ENCODE measurements around the gene ENO1. TPM values are rescaled to one million over a fixed set of nuclear protein-coding genes. Genes with fewer than 3 reads are reported as not detected.

The ENO1 gene
- polyA plus RNA-seq, 2 donors: 403 to 1,101 TPM

DNA sequence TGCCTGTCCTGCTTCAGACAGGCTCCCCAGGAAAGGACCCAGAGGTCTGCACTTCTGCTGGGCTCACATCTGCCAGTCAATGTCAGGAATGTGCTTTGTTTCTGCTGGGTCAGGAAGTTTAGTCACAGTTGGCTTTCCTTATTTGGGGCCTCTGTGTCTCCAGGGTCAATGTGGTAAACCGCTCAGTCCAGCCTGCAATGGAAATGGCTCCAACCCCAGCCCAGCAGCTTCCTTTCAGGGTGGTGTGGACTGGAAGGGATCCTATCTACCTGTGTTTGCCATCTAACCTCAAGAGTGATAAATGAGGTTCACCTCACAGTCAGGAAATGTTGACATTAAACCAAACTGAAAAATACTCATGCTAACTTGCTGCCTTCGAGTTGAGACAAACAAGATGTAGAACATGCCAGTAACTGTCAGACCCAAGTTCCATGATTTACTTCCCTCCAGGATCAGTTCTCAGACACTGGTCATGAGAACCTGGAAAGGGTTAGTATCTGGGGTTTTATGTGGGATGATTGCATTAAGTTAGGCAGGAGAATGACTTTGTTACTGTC is 20.3 kb downstream of the ENO1 start:
- Histone ChIP-seq H3K9me3 (ENCODE audit: control insufficient read depth in 2 of 2, insufficient read depth in 1 of 2, low read depth in 1 of 2, low read length in 1 of 2) (no peaks in the 10 kb centered on the region), H3K27ac (ENCODE audit: low read depth in 2 of 2, low read length in 1 of 2) (no peak overlapping the region), H3K36me3 (ENCODE audit: control insufficient read depth in 2 of 2, insufficient read depth in 2 of 2, low read length in 1 of 2) (peaks cover 21 to 43% of the 10 kb centered on the region in 2 donors), H3K4me1 (ENCODE audit: control insufficient read depth in 2 of 2, insufficient read depth in 2 of 2, low read length in 1 of 2) (peaks cover 2 to 5% of the 10 kb centered on the region in 2 donors), H3K27me3 (ENCODE audit: control insufficient read depth in 1 of 2, insufficient read depth in 2 of 2, low read length in 2 of 2) (no peaks in the 10 kb centered on the region), H3K4me3 (ENCODE audit: low read depth in 1 of 2, low read length in 2 of 2) (no peak overlapping the region)
- 31 to 34% methylated on average over 2 of the region's 2 CpGs for WGBS, 2 donors

DNA sequence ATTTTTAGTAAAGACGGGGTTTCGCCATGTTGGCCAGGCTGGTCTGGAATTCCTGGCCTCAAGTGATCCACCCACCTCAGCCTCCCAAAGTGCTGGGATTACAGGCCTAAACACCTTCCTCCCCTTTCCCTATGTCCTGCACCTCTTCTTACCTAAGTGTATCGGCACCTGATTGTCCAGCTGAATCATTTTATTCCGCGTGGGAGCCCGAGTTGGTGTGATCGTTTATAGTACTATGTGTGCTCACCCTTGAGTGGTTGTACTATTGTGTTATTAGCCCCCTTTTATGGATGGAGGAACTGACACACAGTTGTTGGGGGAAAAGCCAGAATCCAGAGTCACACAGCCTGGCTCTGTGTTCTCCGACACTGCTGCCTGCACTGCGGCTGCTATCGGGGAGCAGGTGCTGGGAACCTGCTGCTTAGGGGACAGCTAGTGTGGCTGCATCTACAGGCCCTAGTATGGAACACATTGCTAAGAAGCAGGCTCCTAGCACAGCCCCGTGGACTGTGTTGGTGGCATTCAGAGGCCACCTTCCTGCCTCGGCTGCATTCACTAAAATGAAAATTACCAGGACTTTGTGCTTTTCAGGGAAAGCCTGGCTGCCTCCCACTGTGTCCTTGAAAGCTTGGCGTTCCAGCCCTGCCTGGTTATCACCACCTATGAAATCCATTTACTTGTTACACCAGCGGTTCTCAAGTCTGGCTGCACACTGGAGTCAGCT is 21.6 kb downstream of the ENO1 start:
- Histone ChIP-seq H3K4me3 (ENCODE audit: low read depth in 1 of 2, low read length in 2 of 2) (no peak overlapping the region), H3K27me3 (ENCODE audit: control insufficient read depth in 1 of 2, insufficient read depth in 2 of 2, low read length in 2 of 2) (no peaks in the 10 kb centered on the region), H3K36me3 (ENCODE audit: control insufficient read depth in 2 of 2, insufficient read depth in 2 of 2, low read length in 1 of 2) (peaks cover 9 to 31% of the 10 kb centered on the region in 2 donors), H3K4me1 (ENCODE audit: control insufficient read depth in 2 of 2, insufficient read depth in 2 of 2, low read length in 1 of 2) (peaks cover 0 to 5% of the 10 kb centered on the region in 2 donors), H3K9me3 (ENCODE audit: control insufficient read depth in 2 of 2, insufficient read depth in 1 of 2, low read depth in 1 of 2, low read length in 1 of 2) (no peaks in the 10 kb centered on the region), H3K27ac (ENCODE audit: low read depth in 2 of 2, low read length in 1 of 2) (no peak overlapping the region)
- 89 to 91% methylated on average over 14 of the region's 14 CpGs for WGBS, 2 donors

DNA sequence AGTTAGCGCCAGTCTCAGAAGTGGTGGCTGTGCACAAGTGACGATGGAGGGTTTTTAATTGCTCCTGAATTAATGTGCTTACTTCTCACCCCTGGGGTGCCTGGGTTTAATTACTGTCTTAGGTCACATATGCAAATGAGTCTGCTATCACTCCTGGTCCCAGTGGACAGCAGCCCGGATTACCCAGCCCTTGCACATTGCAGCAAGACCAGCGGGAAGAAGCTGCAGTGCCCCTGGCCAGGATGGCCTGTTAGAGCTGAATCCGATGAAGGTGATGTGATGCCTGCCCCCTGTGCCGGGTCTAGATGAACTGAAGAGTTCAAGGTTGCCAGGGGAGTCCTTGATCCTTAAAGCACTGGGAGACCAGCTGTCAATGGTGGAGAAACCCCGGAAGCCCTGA is 24.2 kb downstream of the ENO1 start:
- WGBS, 2 donors: 90 to 92% methylated on average over 7 of the region's 7 CpGs
- Histone ChIP-seq H3K27me3 (ENCODE audit: control insufficient read depth in 1 of 2, insufficient read depth in 2 of 2, low read length in 2 of 2) (no peaks in the 10 kb centered on the region), H3K9me3 (ENCODE audit: control insufficient read depth in 2 of 2, insufficient read depth in 1 of 2, low read depth in 1 of 2, low read length in 1 of 2) (no peaks in the 10 kb centered on the region), H3K36me3 (ENCODE audit: control insufficient read depth in 2 of 2, insufficient read depth in 2 of 2, low read length in 1 of 2) (peaks cover 0 to 14% of the 10 kb centered on the region in 2 donors), H3K4me1 (ENCODE audit: control insufficient read depth in 2 of 2, insufficient read depth in 2 of 2, low read length in 1 of 2) (peaks cover 0 to 5% of the 10 kb centered on the region in 2 donors), H3K27ac (ENCODE audit: low read depth in 2 of 2, low read length in 1 of 2) (no peak overlapping the region), H3K4me3 (ENCODE audit: low read depth in 1 of 2, low read length in 2 of 2) (no peak overlapping the region)

DNA sequence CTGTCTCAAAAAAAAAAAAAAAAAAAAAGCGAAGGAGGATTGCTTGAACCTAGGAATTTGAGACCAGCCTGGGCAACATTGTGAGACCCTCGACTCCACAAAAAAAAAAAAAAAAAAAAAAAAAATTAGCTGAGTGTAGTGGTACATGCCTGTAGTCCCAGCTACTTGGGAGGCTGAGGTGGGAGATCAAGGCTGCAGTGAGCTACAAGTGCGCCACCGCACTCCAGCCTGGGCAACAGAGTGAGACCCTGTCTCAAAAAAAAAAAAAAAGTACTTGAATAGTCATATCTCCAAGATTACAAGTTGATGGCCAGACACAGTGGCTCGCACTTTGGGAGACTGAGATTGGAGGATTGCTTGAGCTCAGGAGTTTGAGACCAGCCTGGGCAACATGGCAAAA is 27.4 kb downstream of the ENO1 start:
- Histone ChIP-seq H3K9me3 (ENCODE audit: control insufficient read depth in 2 of 2, insufficient read depth in 1 of 2, low read depth in 1 of 2, low read length in 1 of 2) (no peaks in the 10 kb centered on the region), H3K27me3 (ENCODE audit: control insufficient read depth in 1 of 2, insufficient read depth in 2 of 2, low read length in 2 of 2) (no peaks in the 10 kb centered on the region), H3K27ac (ENCODE audit: low read depth in 2 of 2, low read length in 1 of 2) (no peak overlapping the region), H3K36me3 (ENCODE audit: control insufficient read depth in 2 of 2, insufficient read depth in 2 of 2, low read length in 1 of 2) (no peaks in the 10 kb centered on the region), H3K4me1 (ENCODE audit: control insufficient read depth in 2 of 2, insufficient read depth in 2 of 2, low read length in 1 of 2) (peaks cover 2 to 9% of the 10 kb centered on the region in 2 donors), H3K4me3 (ENCODE audit: low read depth in 1 of 2, low read length in 2 of 2) (no peak overlapping the region)
- WGBS, 2 donors: 95% methylated on average over 5 of the region's 5 CpGs

DNA sequence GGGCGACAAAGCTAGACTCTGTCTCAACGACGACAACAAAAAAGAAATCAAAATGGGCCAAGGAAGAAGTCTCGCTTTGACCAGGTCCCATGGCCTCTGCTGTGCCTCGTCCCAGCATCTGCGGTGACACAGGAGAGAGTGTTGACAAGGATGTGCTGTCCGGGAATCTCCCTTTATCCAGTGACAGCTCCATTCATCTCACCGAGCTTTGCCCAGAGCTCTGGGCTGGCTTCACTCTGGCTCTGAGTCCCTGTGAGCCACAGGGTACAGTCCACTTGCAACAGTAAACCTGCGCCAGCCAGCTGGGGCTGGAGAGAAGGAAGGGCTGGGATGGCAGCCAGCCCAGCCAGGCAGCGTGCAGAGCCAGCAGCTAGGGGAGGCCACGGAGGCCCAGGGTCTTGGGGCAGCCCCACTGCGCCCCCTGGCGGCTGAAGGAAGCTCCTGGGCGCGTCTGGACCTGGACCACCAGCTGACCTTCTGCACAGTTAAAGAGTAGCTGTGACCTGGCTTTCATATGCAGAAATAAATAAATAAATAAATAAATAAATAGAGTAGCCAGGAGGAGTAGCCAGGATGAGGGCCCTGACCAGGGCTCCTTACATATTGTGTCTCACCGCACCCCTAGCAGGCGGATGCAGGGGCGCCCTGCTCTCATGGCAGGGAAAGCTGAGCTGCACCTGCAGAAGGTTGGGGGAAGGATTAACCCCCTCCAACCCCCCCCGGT is 29.7 kb downstream of the ENO1 start:
- Histone ChIP-seq H3K27ac (ENCODE audit: low read depth in 2 of 2, low read length in 1 of 2) (peak overlapping the region in 1 of 2 donors; percentile 68), H3K9me3 (ENCODE audit: control insufficient read depth in 2 of 2, insufficient read depth in 1 of 2, low read depth in 1 of 2, low read length in 1 of 2) (no peaks in the 10 kb centered on the region), H3K4me3 (ENCODE audit: low read depth in 1 of 2, low read length in 2 of 2) (no peak overlapping the region), H3K27me3 (ENCODE audit: control insufficient read depth in 1 of 2, insufficient read depth in 2 of 2, low read length in 2 of 2) (no peaks in the 10 kb centered on the region), H3K4me1 (ENCODE audit: control insufficient read depth in 2 of 2, insufficient read depth in 2 of 2, low read length in 1 of 2) (peaks cover 2 to 4% of the 10 kb centered on the region in 2 donors), H3K36me3 (ENCODE audit: control insufficient read depth in 2 of 2, insufficient read depth in 2 of 2, low read length in 1 of 2) (no peaks in the 10 kb centered on the region)
- 38 to 39% methylated on average over 19 of the region's 19 CpGs for WGBS, 2 donors

DNA sequence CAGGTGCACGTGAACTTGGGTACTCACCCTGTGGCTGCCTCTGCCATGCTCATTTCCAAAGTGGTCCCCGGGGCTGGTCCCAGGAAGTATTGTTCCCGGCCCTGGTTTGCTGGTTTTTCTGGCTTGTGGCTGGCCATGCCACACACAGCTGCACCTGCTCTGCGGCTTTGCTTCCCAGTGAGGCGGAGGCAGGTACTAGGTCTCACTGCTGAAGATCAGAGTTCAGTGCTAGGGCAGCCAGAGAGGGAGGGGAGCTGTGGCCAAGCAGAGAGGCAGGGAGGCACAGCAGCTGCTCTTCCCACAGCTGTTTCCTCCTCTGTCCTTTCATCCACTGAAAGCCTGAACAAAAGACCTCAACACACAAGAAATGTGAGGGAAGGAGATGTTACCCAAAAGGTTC is 30.5 kb downstream of the ENO1 start:
- H3K4me1 ChIP-seq (ENCODE audit: control insufficient read depth in 2 of 2, insufficient read depth in 2 of 2, low read length in 1 of 2): peaks cover 2 to 4% of the 10 kb centered on the region in 2 donors
- 48% methylated on average over 5 of the region's 5 CpGs for WGBS, 2 donors
- H3K9me3 ChIP-seq (ENCODE audit: control insufficient read depth in 2 of 2, insufficient read depth in 1 of 2, low read depth in 1 of 2, low read length in 1 of 2): no peaks in the 10 kb centered on the region
- no peak overlapping the region for H3K4me3 ChIP-seq (ENCODE audit: low read depth in 1 of 2, low read length in 2 of 2)
- no peaks in the 10 kb centered on the region for H3K36me3 ChIP-seq (ENCODE audit: control insufficient read depth in 2 of 2, insufficient read depth in 2 of 2, low read length in 1 of 2)
- peak overlapping the region in 1 of 2 donors; percentile 52 for H3K27ac ChIP-seq (ENCODE audit: low read depth in 2 of 2, low read length in 1 of 2)
- H3K27me3 ChIP-seq (ENCODE audit: control insufficient read depth in 1 of 2, insufficient read depth in 2 of 2, low read length in 2 of 2): no peaks in the 10 kb centered on the region

DNA sequence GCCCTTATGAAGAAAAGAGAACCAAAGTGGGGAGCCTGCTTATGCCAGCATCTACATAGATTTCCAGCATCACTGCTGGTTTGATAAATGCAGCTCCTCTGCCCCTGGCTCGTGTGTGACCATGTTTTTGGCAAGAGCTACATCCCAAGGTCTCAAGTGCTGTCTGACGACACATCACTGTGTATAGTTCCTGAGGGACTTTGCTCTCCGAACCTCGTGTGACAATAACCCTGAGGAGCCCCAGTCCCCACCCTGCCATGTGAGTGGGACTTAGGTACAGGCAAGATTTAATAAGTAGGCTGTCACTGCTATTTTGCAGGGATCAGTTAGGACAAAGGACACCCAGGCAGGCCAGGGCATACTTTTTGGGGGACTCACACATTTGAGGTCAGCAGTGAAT is 32.2 kb downstream of the ENO1 start:
- Histone ChIP-seq H3K36me3 (ENCODE audit: control insufficient read depth in 2 of 2, insufficient read depth in 2 of 2, low read length in 1 of 2) (no peaks in the 10 kb centered on the region), H3K4me3 (ENCODE audit: low read depth in 1 of 2, low read length in 2 of 2) (no peak overlapping the region), H3K4me1 (ENCODE audit: control insufficient read depth in 2 of 2, insufficient read depth in 2 of 2, low read length in 1 of 2) (peaks cover 2 to 4% of the 10 kb centered on the region in 2 donors), H3K27me3 (ENCODE audit: control insufficient read depth in 1 of 2, insufficient read depth in 2 of 2, low read length in 2 of 2) (no peaks in the 10 kb centered on the region), H3K9me3 (ENCODE audit: control insufficient read depth in 2 of 2, insufficient read depth in 1 of 2, low read depth in 1 of 2, low read length in 1 of 2) (no peaks in the 10 kb centered on the region), H3K27ac (ENCODE audit: low read depth in 2 of 2, low read length in 1 of 2) (no peak overlapping the region)
- 75% methylated on average over 4 of the region's 4 CpGs for WGBS, 2 donors

DNA sequence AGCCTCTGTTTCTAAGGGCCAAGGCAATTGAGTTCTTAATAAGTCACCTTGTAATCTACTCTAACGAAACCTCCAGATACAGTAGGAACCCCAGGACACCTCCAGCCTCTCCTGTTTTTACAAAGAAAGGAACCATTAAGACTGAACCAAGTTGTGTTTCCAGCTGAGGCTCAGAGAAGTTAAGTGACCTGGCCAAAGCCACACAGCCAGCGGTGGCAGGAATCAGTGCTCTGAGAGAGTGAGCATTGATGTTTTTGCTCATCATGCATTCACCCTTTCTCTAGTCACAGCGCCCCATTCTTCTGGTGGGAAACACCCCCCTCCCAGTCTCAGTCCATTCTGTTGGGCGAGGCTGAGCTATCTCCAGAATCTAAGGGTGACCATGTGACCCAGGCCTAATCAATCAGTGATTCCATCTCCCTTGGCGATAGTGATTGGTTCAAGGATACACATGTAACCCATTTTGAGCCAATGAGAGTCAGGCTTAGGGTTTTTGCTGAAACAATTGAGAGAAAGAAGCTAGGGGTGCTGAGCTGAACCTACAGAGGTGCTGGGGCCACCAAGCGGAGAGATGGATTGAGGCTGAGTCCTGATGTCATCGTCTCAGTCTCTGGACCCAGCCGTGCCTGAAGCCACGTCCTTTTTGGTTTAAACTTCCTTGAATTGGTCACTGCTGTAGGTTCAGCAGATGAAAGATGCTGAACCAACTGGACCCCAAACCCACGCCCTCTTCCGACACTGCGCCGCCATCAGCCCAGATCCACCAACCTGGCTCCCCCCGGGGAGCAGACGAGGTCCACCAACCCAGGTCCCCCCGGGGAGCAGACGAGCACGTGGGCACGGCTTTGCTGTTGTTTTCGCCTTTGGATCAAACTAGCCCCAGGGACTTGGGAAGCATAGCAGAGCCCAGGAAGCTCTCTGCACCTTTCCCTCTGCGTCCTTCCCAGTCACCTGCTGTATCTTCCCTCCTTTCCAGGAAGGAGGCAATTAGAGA is 33.1 kb downstream of the ENO1 start:
- H3K9me3 ChIP-seq (ENCODE audit: control insufficient read depth in 2 of 2, insufficient read depth in 1 of 2, low read depth in 1 of 2, low read length in 1 of 2): no peaks in the 10 kb centered on the region
- no peak overlapping the region for H3K27ac ChIP-seq (ENCODE audit: low read depth in 2 of 2, low read length in 1 of 2)
- no peak overlapping the region for H3K4me3 ChIP-seq (ENCODE audit: low read depth in 1 of 2, low read length in 2 of 2)
- H3K4me1 ChIP-seq (ENCODE audit: control insufficient read depth in 2 of 2, insufficient read depth in 2 of 2, low read length in 1 of 2): peaks cover 2 to 4% of the 10 kb centered on the region in 2 donors
- no peaks in the 10 kb centered on the region for H3K27me3 ChIP-seq (ENCODE audit: control insufficient read depth in 1 of 2, insufficient read depth in 2 of 2, low read length in 2 of 2)
- H3K36me3 ChIP-seq (ENCODE audit: control insufficient read depth in 2 of 2, insufficient read depth in 2 of 2, low read length in 1 of 2): no peaks in the 10 kb centered on the region
- 88 to 90% methylated on average over 21 of the region's 21 CpGs for WGBS, 2 donors

DNA sequence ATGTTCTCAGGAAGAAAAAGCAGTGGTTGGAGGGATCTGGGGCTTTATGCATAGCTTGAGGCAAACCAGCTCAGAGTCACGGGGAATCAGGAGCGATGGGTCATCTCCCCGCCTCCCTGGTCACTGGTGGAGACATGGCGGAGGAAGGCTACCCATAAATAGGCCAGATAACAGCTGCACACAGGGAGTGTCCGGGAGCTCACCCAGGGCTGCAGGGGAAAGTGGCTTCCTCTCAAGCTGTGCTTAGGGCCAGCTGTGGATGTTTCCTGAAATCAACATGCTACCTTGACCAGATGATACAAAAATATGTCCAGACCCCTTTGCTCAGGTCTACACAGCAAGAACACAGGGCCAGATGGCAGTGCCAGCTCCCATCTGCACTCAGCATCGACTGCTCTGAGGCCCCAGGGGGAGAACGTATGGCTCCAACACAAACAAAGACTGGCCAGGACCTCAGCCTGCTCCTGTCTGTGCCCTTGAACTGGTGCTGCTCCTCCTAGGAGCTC is 33.9 kb downstream of the ENO1 start:
- no peaks in the 10 kb centered on the region for H3K27me3 ChIP-seq (ENCODE audit: control insufficient read depth in 1 of 2, insufficient read depth in 2 of 2, low read length in 2 of 2)
- H3K9me3 ChIP-seq (ENCODE audit: control insufficient read depth in 2 of 2, insufficient read depth in 1 of 2, low read depth in 1 of 2, low read length in 1 of 2): no peaks in the 10 kb centered on the region
- WGBS, 2 donors: 61 to 62% methylated on average over 7 of the region's 7 CpGs
- H3K27ac ChIP-seq (ENCODE audit: low read depth in 2 of 2, low read length in 1 of 2): no peak overlapping the region
- peaks cover 2 to 4% of the 10 kb centered on the region in 2 donors for H3K4me1 ChIP-seq (ENCODE audit: control insufficient read depth in 2 of 2, insufficient read depth in 2 of 2, low read length in 1 of 2)
- H3K4me3 ChIP-seq (ENCODE audit: low read depth in 1 of 2, low read length in 2 of 2): no peak overlapping the region
- H3K36me3 ChIP-seq (ENCODE audit: control insufficient read depth in 2 of 2, insufficient read depth in 2 of 2, low read length in 1 of 2): no peaks in the 10 kb centered on the region
